PFSK-1 (cell line): Measurements from ENCODE around the gene NINJ2.

Experiments
- POLR2AphosphoS5 ChIP-seq: IDR thresholded peaks from 2 replicates; pipeline ENCODE4 v1.6.1; 2012; ENCODE audit warnings: low read depth, mild to moderate bottlenecking, control low read depth, low read length, moderate library complexity
- REST ChIP-seq, 2 experiments: IDR thresholded peaks; 2 replicates each; pipeline versions ENCODE4 v1.6.1 to v1.8.0; 2011 to 2012; ENCODE audit warnings: low read depth in 2 of 2, low read length in 2 of 2, control low read depth in 1 of 2, inconsistent platforms in 1 of 2, mild to moderate bottlenecking in 1 of 2, moderate library complexity in 1 of 2; ENCODE audit not compliant: insufficient read depth in 1 of 2
- SIN3A ChIP-seq: IDR thresholded peaks from 2 replicates; pipeline ENCODE4 v1.6.1; 2012; ENCODE audit warnings: mild to moderate bottlenecking, low read length, moderate library complexity, borderline replicate concordance; ENCODE audit not compliant: insufficient read depth
- TAF1 ChIP-seq: IDR thresholded peaks from 2 replicates; pipeline ENCODE4 v1.6.1; 2012; ENCODE audit warnings: low read length, control low read depth, borderline replicate concordance; ENCODE audit not compliant: insufficient read depth

DNA sequence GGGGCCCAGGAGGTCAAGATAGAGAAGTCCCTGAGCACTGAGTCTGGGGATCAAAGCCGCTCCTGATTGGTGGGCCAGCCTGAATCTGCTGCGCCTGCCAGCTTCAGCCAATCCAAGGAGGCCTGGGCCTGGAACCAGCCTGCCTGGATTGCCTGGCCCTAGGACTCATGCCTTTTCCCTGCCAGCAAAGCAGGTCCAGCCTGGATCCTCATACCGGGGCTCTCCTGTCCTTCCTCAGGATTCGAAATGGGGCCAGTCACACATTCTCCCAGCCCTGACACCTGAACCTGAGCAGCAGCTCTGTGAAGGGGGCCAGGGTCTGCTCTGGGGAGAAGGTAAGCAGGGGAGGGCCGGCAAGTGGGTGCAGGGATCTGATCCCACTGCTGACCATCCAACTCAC, 81.9 kb downstream of the NINJ2 start:
- TF ChIP-seq POLR2AphosphoS5 (no peak), REST (IDR thresholded peaks at IDR 0.05; ENCODE audit: insufficient read depth in 1 of 2, low read depth in 2 of 2, low read length in 2 of 2) (no peak), SIN3A (no peak), TAF1 (no peak)
